Neural progenitor cell (in vitro differentiated cells): Measurements from ENCODE around the gene S1PR2.

Source experiments
- EZH2 ChIP-seq: fragments of 200-600 bp; sonication (generic); IDR thresholded peaks from 2 replicates; pipeline ENCODE4 v1.6.1; 2017; ENCODE audit warnings: antibody characterized with exemption, mild to moderate bottlenecking, moderate library complexity
- TF ChIP-seq, protein P1 (sequence below): fragments of 200-600 bp; sonication (generic); IDR thresholded peaks from 2 replicates; pipeline ENCODE4 v1.5.1; 2017; ENCODE audit warnings: antibody characterized with exemption, mild to moderate bottlenecking

DNA sequence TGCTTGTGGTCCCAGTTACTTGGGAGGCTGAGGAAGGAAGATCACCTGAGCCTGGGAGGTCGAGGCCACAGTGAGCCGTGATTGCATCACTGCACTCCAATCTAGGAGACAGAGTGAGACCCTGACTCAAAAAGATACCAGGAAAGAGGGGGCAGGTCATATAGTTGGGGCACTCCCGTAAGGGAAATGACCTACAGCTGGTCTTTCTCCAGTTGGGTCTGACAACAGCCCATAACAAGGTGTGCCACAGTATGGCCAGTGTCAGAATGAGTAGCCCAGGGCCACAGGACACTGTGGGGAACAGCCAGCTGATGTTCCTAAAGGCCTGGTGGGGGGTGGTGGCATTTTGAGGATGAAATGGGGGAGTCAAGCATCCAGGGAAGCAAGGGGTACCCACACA is 47.2 kb downstream of the S1PR2 start:
- TF ChIP-seq, protein P1, sequence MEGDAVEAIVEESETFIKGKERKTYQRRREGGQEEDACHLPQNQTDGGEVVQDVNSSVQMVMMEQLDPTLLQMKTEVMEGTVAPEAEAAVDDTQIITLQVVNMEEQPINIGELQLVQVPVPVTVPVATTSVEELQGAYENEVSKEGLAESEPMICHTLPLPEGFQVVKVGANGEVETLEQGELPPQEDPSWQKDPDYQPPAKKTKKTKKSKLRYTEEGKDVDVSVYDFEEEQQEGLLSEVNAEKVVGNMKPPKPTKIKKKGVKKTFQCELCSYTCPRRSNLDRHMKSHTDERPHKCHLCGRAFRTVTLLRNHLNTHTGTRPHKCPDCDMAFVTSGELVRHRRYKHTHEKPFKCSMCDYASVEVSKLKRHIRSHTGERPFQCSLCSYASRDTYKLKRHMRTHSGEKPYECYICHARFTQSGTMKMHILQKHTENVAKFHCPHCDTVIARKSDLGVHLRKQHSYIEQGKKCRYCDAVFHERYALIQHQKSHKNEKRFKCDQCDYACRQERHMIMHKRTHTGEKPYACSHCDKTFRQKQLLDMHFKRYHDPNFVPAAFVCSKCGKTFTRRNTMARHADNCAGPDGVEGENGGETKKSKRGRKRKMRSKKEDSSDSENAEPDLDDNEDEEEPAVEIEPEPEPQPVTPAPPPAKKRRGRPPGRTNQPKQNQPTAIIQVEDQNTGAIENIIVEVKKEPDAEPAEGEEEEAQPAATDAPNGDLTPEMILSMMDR: no peak
- no peak for TF ChIP-seq EZH2
